SK-N-SH treated with all-trans-retinoic acid at 6 μM for 48 hours (cell line): ENCODE results near the gene GALNT15.

ENCODE experiments used
- BACH2 ChIP-seq: fragments of 250-450 bp; sonication (Bioruptor Pico); IDR thresholded peaks from 2 replicates; pipeline ENCODE4 v1.9.0; 2021; ENCODE audit warnings: mild to moderate bottlenecking, borderline replicate concordance
- CREB5 ChIP-seq: fragments of 250-450 bp; sonication (Bioruptor Pico); IDR thresholded peaks from 2 replicates; pipeline ENCODE4 v1.5.1; 2020; ENCODE audit warnings: low read depth, mild to moderate bottlenecking, moderate library complexity
- CSDC2 ChIP-seq: fragments of 250-450 bp; sonication (Bioruptor Pico); IDR thresholded peaks from 2 replicates; pipeline ENCODE4 v1.5.0; 2020; ENCODE audit warnings: mild to moderate bottlenecking, moderate library complexity
- CSRNP3 ChIP-seq: fragments of 250-450 bp; sonication (Bioruptor Pico); IDR thresholded peaks from 2 replicates; pipeline ENCODE4 v1.5.1; 2021; ENCODE audit warnings: mild to moderate bottlenecking, moderate library complexity
- PATZ1 ChIP-seq: fragments of 250-450 bp; sonication (Bioruptor Pico); IDR thresholded peaks from 2 replicates; pipeline ENCODE4 v1.8.0; 2020; ENCODE audit warnings: mild to moderate bottlenecking, moderate library complexity, borderline replicate concordance
- RARB ChIP-seq: fragments of 250-450 bp; sonication (Bioruptor Pico); IDR thresholded peaks from 2 replicates; pipeline ENCODE4 v1.8.0; 2021; ENCODE audit warnings: mild to moderate bottlenecking, moderate library complexity
- SNAI2 ChIP-seq: fragments of 250-450 bp; sonication (Bioruptor Pico); IDR thresholded peaks from 2 replicates; pipeline ENCODE4 v1.5.0; 2020; ENCODE audit warnings: mild to moderate bottlenecking, moderate library complexity
- TCF4 ChIP-seq: fragments of 250-450 bp; sonication (Bioruptor Pico); IDR thresholded peaks from 2 replicates; pipeline ENCODE4 v1.8.0; 2021; ENCODE audit warnings: mild to moderate bottlenecking, moderate library complexity, borderline replicate concordance
- TOX ChIP-seq: fragments of 250-450 bp; sonication (Bioruptor Pico); IDR thresholded peaks from 2 replicates; pipeline ENCODE4 v1.8.0; 2021; ENCODE audit warnings: mild to moderate bottlenecking, moderate library complexity, borderline replicate concordance
- ZFP3 ChIP-seq: fragments of 250-450 bp; sonication (Bioruptor Pico); IDR thresholded peaks from 2 replicates; pipeline ENCODE4 v1.5.0; 2020; ENCODE audit warnings: mild to moderate bottlenecking, moderate library complexity
- ZFP30 ChIP-seq: fragments of 450-650 bp; formaldehyde crosslinking; IDR thresholded peaks from 2 replicates; pipeline ENCODE4 v1.5.0; 2022; ENCODE audit warnings: mild to moderate bottlenecking, moderate library complexity
- ZNF70 ChIP-seq: fragments of 450-650 bp; formaldehyde crosslinking; IDR thresholded peaks from 2 replicates; pipeline ENCODE4 v1.5.0; 2020; ENCODE audit warnings: mild to moderate bottlenecking, moderate library complexity

- no peak for TF ChIP-seq ZFP3 (CRISPR knock-in tag)
- TF ChIP-seq PATZ1 (CRISPR knock-in tag): no peak
- TF ChIP-seq CSDC2: no peak
- no peak for TF ChIP-seq ZNF70
- no peak for TF ChIP-seq RARB (CRISPR knock-in tag)
- TF ChIP-seq CREB5 (CRISPR knock-in tag): no peak
- TF ChIP-seq TOX: no peak
- no peak for TF ChIP-seq BACH2
- TF ChIP-seq TCF4 (CRISPR knock-in tag): no peak
- no peak for TF ChIP-seq ZFP30 (CRISPR knock-in tag)
- TF ChIP-seq CSRNP3 (CRISPR knock-in tag): no peak
- no peak for TF ChIP-seq SNAI2 (CRISPR knock-in tag)
These were observed 83.7 kb downstream of the GALNT15 start for GRCh38 chr3:16258177-16258576.
